Mesendoderm (in vitro differentiated cells): ENCODE data around the gene OR1L4.

ENCODE experiments used
- DNase-seq: peaks from one replicate; pipeline ENCODE4 v3.0.0; 2013
- H2AK5ac ChIP-seq: 2 replicates; pipeline ENCODE4 v1.6.1; 2013; ENCODE audit warnings: low read length, inconsistent platforms
- H2BK120ac ChIP-seq: 2 replicates; pipeline ENCODE4 v1.6.1; 2013; ENCODE audit warnings: low read depth, mild to moderate bottlenecking, low read length, moderate library complexity, mixed read lengths
- H2BK15ac ChIP-seq: replicated peaks from 2 replicates; pipeline ENCODE4 v1.6.1; 2013; ENCODE audit warnings: low read depth, mild to moderate bottlenecking, moderate library complexity
- H2BK5ac ChIP-seq: 2 replicates; pipeline ENCODE4 v1.6.1; 2013; ENCODE audit warnings: low read length, inconsistent platforms
- H3K18ac ChIP-seq: 2 replicates; pipeline ENCODE4 v1.6.1; 2013; ENCODE audit warnings: mild to moderate bottlenecking, low read length, mixed read lengths
- H3K23ac ChIP-seq: one replicate; pipeline ENCODE4 v1.6.1; 2013; ENCODE audit warnings: low read length
- H3K27ac ChIP-seq: 2 replicates; pipeline ENCODE4 v1.5.1; 2013; ENCODE audit warnings: low read depth, mild to moderate bottlenecking, inconsistent platforms, low read length, moderate library complexity
- H3K27me3 ChIP-seq: 2 replicates; pipeline ENCODE4 v1.6.1; 2013; ENCODE audit warnings: low read length, control low read depth, mild to moderate bottlenecking, inconsistent platforms; ENCODE audit not compliant: insufficient read depth, poor library complexity
- H3K36me3 ChIP-seq: 2 replicates; pipeline ENCODE4 v1.6.1; 2013; ENCODE audit warnings: low read length, inconsistent platforms; ENCODE audit not compliant: control insufficient read depth, insufficient read depth
- H3K4ac ChIP-seq: one replicate; pipeline ENCODE4 v1.6.1; 2013; ENCODE audit warnings: low read depth, mild to moderate bottlenecking, low read length, moderate library complexity
- H3K4me1 ChIP-seq: 2 replicates; pipeline ENCODE4 v1.6.1; 2013; ENCODE audit warnings: low read depth, low read length, inconsistent platforms; ENCODE audit not compliant: control insufficient read depth
- H3K4me2 ChIP-seq: 2 replicates; pipeline ENCODE4 v1.6.1; 2013; ENCODE audit warnings: low read length
- H3K4me3 ChIP-seq: 2 replicates; pipeline ENCODE4 v1.5.1; 2013; ENCODE audit warnings: mild to moderate bottlenecking, low read length
- H3K56ac ChIP-seq: one replicate; pipeline ENCODE4 v1.6.1; 2013; ENCODE audit warnings: low read length
- H3K79me1 ChIP-seq: 2 replicates; pipeline ENCODE4 v1.6.1; 2013; ENCODE audit warnings: low read length, inconsistent platforms
- H3K79me2 ChIP-seq: 2 replicates; pipeline ENCODE4 v1.6.1; 2013; ENCODE audit warnings: mild to moderate bottlenecking, low read length; ENCODE audit not compliant: control insufficient read depth, insufficient read depth
- H3K9ac ChIP-seq: 2 replicates; pipeline ENCODE4 v1.6.1; 2013; ENCODE audit warnings: low read length, inconsistent platforms
- H4K5ac ChIP-seq: one replicate; pipeline ENCODE4 v1.6.1; 2013; ENCODE audit warnings: low read length
- H4K8ac ChIP-seq: one replicate; pipeline ENCODE4 v1.6.1; 2013; ENCODE audit warnings: low read depth, mild to moderate bottlenecking, control low read depth, low read length, moderate library complexity
- WGBS: extraction: QIAGEN DNeasy Blood & Tissue Kit; methylation state at CpG from one replicate; pipeline ENCODE4 v1.1.7; 2013; ENCODE audit warnings: low lambda C conversion rate, missing lambda C conversion rate; ENCODE audit not compliant: insufficient coverage; ENCODE audit errors: extremely low coverage; 5-methylcytosine and 5-hydroxymethylcytosine counted together

The OR1L4 gene

GRCh38 chr9:122754825-122755224 is 31.0 kb downstream of the OR1L4 start:
- H3K18ac ChIP-seq: no peak overlapping the region
- no peak overlapping the region for H3K4me2 ChIP-seq
- H4K8ac ChIP-seq: no peak overlapping the region
- H2BK120ac ChIP-seq: no peak overlapping the region
- WGBS: 100% methylated on average over 1 of the region's 2 CpGs
- no peak overlapping the region for H3K56ac ChIP-seq
- no peak overlapping the region for H3K27ac ChIP-seq
- H3K27me3 ChIP-seq: no peaks in the 10 kb centered on the region
- H3K9ac ChIP-seq: no peak overlapping the region
- no peaks in the 10 kb centered on the region for H3K79me2 ChIP-seq
- H2BK5ac ChIP-seq: no peak overlapping the region
- H3K4ac ChIP-seq: no peak overlapping the region
- H4K5ac ChIP-seq: no peak overlapping the region
- H2AK5ac ChIP-seq: no peak overlapping the region
- H3K79me1 ChIP-seq: no peaks in the 10 kb centered on the region
- H3K4me3 ChIP-seq: no peak overlapping the region
- no peak overlapping the region for H2BK15ac ChIP-seq
- no peak overlapping the region for H3K23ac ChIP-seq
- no peak for DNase-seq
- no peaks in the 10 kb centered on the region for H3K4me1 ChIP-seq
- no peaks in the 10 kb centered on the region for H3K36me3 ChIP-seq

- Histone ChIP-seq H3K36me3 (no peaks in the 10 kb centered on the region), H3K56ac (no peak overlapping the region), H3K27me3 (no peaks in the 10 kb centered on the region), H3K4me2 (no peak overlapping the region), H3K27ac (no peak overlapping the region), H4K5ac (no peak overlapping the region), H2AK5ac (no peak overlapping the region), H2BK120ac (no peak overlapping the region), H3K79me2 (no peaks in the 10 kb centered on the region), H3K9ac (no peak overlapping the region), H2BK5ac (no peak overlapping the region), H3K18ac (no peak overlapping the region), H3K4ac (no peak overlapping the region), H3K4me1 (no peaks in the 10 kb centered on the region), H3K4me3 (no peak overlapping the region), H2BK15ac (no peak overlapping the region), H3K23ac (no peak overlapping the region), H3K79me1 (no peaks in the 10 kb centered on the region), H4K8ac (no peak overlapping the region)
- no CpG with 5 or more reads among the region's 4 CpGs for WGBS
- DNase-seq: no peak
Observed at GRCh38 chr9:122767817-122768216, 44.0 kb downstream of the OR1L4 start.
